Spleen (tissue), 7 donors: ENCODE measurements around the gene CLDN6.
"Not testable (repeated sequence)": the region's sequence is repeated elsewhere in the genome, so short reads cannot be mapped to it uniquely, and the experiment has no call there.

Experiments used
- POLR2AphosphoS5 ChIP-seq, 3 donors: sonication (generic); formaldehyde crosslinking; IDR thresholded peaks; one replicate each; pipeline ENCODE4 v1.5.1; 2017; ENCODE audit warnings: antibody characterized with exemption in 3 of 3
- TF ChIP-seq, protein P1 (sequence below), 11 experiments: fragments of 200-600 bp in 7 of 11; fragments of 450-650 bp in 4 of 11; sonication (generic) in 4 of 11; IDR thresholded peaks in 8 of 11; conservative IDR thresholded peaks in 3 of 11; 1 replicate in 7 of 11; 2 replicates in 4 of 11; pipeline versions ENCODE4 v1.4.0 to v1.8.0; 2016 to 2021; ENCODE audit warnings: antibody characterized with exemption in 11 of 11, inconsistent platforms in 4 of 11, mild to moderate bottlenecking in 1 of 11
- donor health status: DM: no; HTN: no; CAD: no; lungs with moderate emphysema.
- donor health status: DM: no; HTN: no; CAD: no.
- donor health status: DM: no; HTN: no; CAD: no.

DNA sequence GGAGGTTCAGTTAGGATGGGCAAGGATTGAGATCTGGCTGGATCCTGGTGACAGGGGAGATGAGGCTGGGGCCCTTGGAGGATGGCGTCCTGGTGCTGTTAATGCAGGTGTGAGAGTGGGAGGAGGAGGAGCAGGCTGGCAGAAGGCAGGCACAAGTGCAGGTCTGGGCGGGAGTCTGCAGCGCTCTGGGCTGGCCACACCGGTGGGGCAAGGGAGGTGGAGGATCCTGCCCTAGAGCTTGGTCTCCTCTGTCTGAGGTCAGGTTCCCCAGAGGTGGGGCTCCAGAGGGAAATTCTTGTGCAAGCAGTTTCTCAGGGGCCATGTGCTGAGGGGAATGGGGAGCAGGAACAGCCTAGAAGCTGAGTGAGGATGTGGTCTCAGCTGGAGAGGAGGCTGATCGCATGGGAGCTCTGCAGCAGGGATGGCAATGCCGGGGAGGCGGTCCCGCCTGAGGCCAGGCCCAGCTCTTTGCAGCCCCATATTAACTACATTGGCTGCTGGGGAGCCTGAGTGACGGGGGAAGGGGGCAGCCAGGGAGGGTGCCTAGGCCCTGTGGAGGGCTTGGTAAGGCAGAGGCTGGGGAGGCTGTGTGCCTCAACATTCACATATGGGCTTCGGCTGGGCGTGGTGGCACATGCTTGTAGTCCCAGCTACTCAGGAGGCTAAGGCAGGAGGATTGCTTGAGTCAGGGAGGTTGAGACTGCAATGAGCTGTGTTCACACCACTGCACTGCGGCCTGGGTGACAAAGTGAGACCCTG, 34.8 kb upstream of the CLDN6 start:
- TF ChIP-seq, protein P1, sequence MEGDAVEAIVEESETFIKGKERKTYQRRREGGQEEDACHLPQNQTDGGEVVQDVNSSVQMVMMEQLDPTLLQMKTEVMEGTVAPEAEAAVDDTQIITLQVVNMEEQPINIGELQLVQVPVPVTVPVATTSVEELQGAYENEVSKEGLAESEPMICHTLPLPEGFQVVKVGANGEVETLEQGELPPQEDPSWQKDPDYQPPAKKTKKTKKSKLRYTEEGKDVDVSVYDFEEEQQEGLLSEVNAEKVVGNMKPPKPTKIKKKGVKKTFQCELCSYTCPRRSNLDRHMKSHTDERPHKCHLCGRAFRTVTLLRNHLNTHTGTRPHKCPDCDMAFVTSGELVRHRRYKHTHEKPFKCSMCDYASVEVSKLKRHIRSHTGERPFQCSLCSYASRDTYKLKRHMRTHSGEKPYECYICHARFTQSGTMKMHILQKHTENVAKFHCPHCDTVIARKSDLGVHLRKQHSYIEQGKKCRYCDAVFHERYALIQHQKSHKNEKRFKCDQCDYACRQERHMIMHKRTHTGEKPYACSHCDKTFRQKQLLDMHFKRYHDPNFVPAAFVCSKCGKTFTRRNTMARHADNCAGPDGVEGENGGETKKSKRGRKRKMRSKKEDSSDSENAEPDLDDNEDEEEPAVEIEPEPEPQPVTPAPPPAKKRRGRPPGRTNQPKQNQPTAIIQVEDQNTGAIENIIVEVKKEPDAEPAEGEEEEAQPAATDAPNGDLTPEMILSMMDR (IDR thresholded peaks at IDR 0.05 in 8 of 11, conservative IDR thresholded peaks at IDR 0.05 in 3 of 11): not testable (repeated sequence)
- TF ChIP-seq POLR2AphosphoS5 (IDR thresholded peaks at IDR 0.05): peak in 2 of 3 donors; percentile 9 to 64
